GM13977 (cell line): ENCODE measurements around the gene ADAMTS14.
"Not testable (repeated sequence)": the region's sequence is repeated elsewhere in the genome, so short reads cannot be mapped to it uniquely, and the experiment has no call there.

Experiments
- DNase-seq: peaks from one replicate; pipeline ENCODE4 v3.0.0; 2012; ENCODE audit warnings: low spot score
- in situ Hi-C: fragments of 300-500 bp; cut with MboI; formaldehyde crosslinking; loops from one replicate; pipeline ENCODE4 v1.12.0; 2022; ENCODE audit warnings: low sequenced_read_pairs, low pct_unique_long_range_greater_than_20kb, mixed read lengths, inconsistent platforms; ENCODE audit not compliant: unreplicated experiment
- TF ChIP-seq, protein P1 (sequence below): IDR thresholded peaks from 2 replicates; pipeline ENCODE4 v1.5.1; 2012; ENCODE audit warnings: mild to moderate bottlenecking, control low read depth; ENCODE audit not compliant: insufficient read depth; ENCODE audit errors: extremely low read depth, missing control alignments

ADAMTS14 gene

DNA sequence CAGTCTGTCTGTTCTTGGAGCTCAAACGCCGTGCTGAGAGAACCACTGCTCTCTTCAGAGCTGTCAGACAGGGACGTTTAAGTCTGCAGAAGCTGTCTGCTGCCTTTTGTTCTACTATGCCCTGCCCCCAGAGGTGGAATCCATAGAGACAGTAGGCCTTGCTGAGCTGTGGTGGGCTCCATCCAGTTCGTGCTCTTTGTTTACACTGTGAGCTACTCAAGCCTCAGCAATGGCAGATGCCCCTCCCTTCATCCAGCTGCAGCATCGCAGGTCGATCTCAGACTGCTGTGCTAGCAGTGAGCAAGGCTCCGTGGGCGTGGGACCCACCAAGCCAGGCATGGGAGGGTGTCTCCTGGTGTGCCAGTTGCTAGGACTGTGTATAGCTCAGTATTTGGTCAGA lies 27.3 kb upstream of the ADAMTS14 start:
- DNase-seq, in situ Hi-C loops: not testable (repeated sequence)

DNA sequence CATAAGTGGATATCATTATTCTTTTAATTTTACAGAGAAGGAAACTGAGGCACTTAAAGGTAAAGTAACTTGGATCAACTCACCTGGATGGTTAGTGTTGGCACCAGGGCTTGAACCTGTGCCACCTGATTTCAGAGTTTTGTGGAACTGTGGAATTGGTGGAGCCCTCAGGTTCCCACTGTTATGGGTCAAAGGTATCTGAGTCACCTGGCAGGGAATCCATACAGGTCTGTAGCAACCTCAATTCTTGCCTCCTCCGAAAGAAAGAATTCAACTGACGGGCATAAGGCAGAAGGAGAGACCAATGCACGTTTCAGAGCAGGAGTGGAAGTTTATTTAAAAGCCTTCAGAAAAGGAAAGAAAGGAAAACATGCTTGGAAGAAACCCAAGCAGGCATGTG lies 25.2 kb upstream of the ADAMTS14 start:
- in situ Hi-C loops = no loop called here
- no peak for DNase-seq
- TF ChIP-seq, protein P1, sequence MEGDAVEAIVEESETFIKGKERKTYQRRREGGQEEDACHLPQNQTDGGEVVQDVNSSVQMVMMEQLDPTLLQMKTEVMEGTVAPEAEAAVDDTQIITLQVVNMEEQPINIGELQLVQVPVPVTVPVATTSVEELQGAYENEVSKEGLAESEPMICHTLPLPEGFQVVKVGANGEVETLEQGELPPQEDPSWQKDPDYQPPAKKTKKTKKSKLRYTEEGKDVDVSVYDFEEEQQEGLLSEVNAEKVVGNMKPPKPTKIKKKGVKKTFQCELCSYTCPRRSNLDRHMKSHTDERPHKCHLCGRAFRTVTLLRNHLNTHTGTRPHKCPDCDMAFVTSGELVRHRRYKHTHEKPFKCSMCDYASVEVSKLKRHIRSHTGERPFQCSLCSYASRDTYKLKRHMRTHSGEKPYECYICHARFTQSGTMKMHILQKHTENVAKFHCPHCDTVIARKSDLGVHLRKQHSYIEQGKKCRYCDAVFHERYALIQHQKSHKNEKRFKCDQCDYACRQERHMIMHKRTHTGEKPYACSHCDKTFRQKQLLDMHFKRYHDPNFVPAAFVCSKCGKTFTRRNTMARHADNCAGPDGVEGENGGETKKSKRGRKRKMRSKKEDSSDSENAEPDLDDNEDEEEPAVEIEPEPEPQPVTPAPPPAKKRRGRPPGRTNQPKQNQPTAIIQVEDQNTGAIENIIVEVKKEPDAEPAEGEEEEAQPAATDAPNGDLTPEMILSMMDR = no peak

DNA sequence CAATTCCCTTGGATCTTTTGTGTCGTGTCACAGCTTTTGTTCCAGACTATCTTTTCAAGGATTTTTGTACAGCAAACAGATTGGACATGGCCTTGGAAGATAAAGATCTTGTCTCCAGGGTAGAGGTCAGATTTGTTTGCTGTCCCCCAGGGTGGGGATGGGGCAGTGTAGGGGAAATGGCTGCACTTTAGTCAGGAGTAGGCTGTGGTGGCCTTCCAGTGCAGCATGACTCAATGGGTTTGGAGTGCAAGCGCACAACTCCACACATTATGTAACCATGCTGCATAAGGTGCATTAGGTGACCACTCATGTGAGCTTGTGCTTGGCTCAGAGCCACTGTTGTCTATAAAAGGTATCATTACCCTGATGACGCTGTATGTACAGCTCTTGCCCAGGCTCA lies 23.9 kb upstream of the ADAMTS14 start:
- DNase-seq = no peak
- in situ Hi-C loops = no loop called here
- TF ChIP-seq, protein P1 = no peak

DNA sequence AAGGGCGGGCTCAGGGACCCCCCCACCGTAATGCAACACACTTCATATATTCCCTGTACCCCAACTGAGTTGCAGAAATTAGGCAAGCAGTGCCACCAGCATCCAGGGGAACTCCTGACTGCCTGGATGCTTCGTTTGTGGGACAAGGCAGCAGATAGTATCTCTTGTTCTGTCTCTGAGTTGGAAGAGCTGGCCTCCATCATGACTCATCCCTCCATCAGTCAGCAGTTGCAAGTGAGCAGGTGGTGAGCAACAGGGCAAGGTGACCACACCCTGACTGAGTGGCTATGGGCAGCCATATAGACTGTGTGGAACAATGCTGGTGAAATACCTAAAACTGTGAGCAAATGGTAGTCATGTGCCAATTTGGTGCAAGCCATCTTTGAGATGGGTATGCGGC lies 22.8 kb upstream of the ADAMTS14 start:
- no peak for DNase-seq
- TF ChIP-seq, protein P1 = no peak
- in situ Hi-C loops = no loop called here

DNA sequence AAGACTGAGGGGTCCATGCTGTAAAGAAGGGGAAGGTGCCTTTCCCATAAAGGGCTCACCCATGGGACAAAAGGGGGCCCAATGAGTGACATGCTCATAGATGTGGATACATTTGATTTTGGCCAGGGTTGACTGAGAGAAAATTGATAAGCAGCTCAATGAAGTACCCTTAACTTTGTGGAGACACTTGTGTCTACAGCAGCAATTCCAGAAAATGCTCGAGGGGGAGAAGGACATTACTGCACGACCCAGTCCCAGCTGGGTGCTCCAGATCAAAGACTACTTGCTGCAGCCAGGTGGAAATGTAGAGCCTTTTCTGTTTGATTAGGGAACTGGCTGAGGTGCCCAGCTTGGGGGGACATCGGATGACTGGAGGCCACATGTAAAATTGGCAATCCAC lies 22.2 kb upstream of the ADAMTS14 start:
- in situ Hi-C loops = no loop called here
- TF ChIP-seq, protein P1 = no peak

DNA sequence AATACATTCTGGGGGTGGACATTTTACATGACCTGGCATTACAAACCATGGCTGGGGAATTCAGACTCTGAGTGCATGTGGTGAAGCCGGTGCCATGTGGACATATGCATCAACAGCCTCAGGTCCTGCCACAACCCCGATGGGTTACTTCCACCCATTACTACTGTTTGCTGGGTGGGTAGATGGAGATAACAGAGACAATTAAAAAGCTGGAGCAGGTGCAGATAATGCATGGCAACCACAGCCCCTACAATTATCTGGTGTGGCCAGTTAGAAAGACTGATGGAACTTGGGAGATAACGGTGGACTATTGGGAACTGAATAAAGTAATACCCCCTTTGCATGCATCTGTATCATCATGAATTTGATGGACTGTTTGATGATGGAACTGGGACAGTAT lies 21.6 kb upstream of the ADAMTS14 start:
- TF ChIP-seq, protein P1 = no peak
- DNase-seq = no peak
- in situ Hi-C loops = no loop called here

More for the DNA sequence above, 22.2 kb upstream of the ADAMTS14 start:
- no peak for DNase-seq

DNA sequence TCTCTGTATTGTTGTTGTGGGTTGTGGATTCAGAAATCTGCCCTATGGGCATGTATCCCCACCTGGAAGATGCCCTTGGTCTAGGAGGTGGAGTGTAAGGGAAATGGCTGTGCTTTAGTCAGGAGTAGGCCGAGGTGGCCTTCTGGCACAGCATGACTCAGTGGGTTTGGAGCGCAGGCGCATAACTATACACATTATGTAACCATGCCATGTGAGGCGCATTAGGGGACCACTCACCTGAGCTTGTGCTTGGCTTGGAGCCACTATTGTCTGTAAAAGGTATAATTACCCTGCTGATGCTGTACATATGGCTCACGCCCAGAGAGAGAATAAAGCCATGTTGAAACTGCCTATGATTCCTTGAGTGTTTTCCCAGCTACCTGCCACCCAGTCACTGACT lies 20.6 kb upstream of the ADAMTS14 start:
- TF ChIP-seq, protein P1 = no peak
- no peak for DNase-seq
- in situ Hi-C loops = no loop called here
